HepG2 (cell line): ENCODE measurements around the gene MAFB. TPM values are rescaled to one million over a fixed set of nuclear protein-coding genes. Genes with fewer than 3 reads are reported as not detected.
A peak's percentile ranks its signal among the peaks of the same experiment; 100 is the strongest.

Source experiments
- ARNTL ChIP-seq: sonication (generic); formaldehyde crosslinking; IDR thresholded peaks from 2 replicates; pipeline ENCODE4 v1.4.0; 2020; ENCODE audit warnings: mild to moderate bottlenecking, missing genetic modification reagents
- CHCHD3 ChIP-seq: sonication (generic); formaldehyde crosslinking; IDR thresholded peaks from 2 replicates; pipeline ENCODE4 v1.8.0; 2022; ENCODE audit warnings: mild to moderate bottlenecking, missing genetic modification reagents, moderate library complexity
- DPF2 ChIP-seq: sonication (generic); formaldehyde crosslinking; IDR thresholded peaks from 2 replicates; pipeline ENCODE4 v1.4.0; 2020; ENCODE audit warnings: mild to moderate bottlenecking, low read depth, missing genetic modification reagents, borderline replicate concordance
- FLYWCH1 ChIP-seq: sonication (generic); formaldehyde crosslinking; IDR thresholded peaks from 2 replicates; pipeline ENCODE4 v1.8.1; 2023; ENCODE audit warnings: mild to moderate bottlenecking, missing genetic modification reagents
- FOXK1 ChIP-seq: sonication (generic); formaldehyde crosslinking; IDR thresholded peaks from 2 replicates; pipeline ENCODE4 v1.4.0; 2020; ENCODE audit warnings: low read depth, missing genetic modification reagents, borderline replicate concordance
- GATA4 ChIP-seq: sonication (generic); IDR thresholded peaks from 2 replicates; pipeline ENCODE4 v1.6.1; 2016; ENCODE audit warnings: antibody characterized with exemption, low read depth, borderline replicate concordance
- ISL2 ChIP-seq: sonication (generic); formaldehyde crosslinking; IDR thresholded peaks from 2 replicates; pipeline ENCODE4 v1.5.0; 2020; ENCODE audit warnings: missing genetic modification reagents
- JUND ChIP-seq: sonication (generic); formaldehyde crosslinking; IDR thresholded peaks from 2 replicates; pipeline ENCODE4 v1.8.0; 2022; ENCODE audit warnings: mild to moderate bottlenecking, missing genetic modification reagents
- MAZ ChIP-seq, 2 experiments: sonication (generic) in 1 of 2; formaldehyde crosslinking in 1 of 2; IDR thresholded peaks; 2 replicates each; pipeline versions ENCODE4 v1.5.0 to v1.6.1; 2012 to 2020; ENCODE audit warnings: low read depth in 2 of 2, mild to moderate bottlenecking in 2 of 2, borderline replicate concordance in 1 of 2, improper control_type of control experiment in 1 of 2, low read length in 1 of 2, missing genetic modification reagents in 1 of 2, moderate library complexity in 1 of 2
- TBX2 ChIP-seq: sonication (generic); formaldehyde crosslinking; IDR thresholded peaks from 2 replicates; pipeline ENCODE4 v1.5.0; 2020; ENCODE audit warnings: missing genetic modification reagents, mild to moderate bottlenecking, borderline replicate concordance
- ZBTB42 ChIP-seq: sonication (generic); formaldehyde crosslinking; IDR thresholded peaks from 2 replicates; pipeline ENCODE4 v1.5.0; 2020; ENCODE audit warnings: mild to moderate bottlenecking, missing genetic modification reagents
- ZNF180 ChIP-seq: sonication (generic); formaldehyde crosslinking; IDR thresholded peaks from 2 replicates; pipeline ENCODE4 v1.4.0; 2020; ENCODE audit warnings: low read depth, missing genetic modification reagents, borderline replicate concordance
- ZNF543 ChIP-seq: sonication (generic); formaldehyde crosslinking; IDR thresholded peaks from 2 replicates; pipeline ENCODE4 v1.4.0; 2020; ENCODE audit warnings: mild to moderate bottlenecking, missing genetic modification reagents
- ZNF577 ChIP-seq: sonication (generic); formaldehyde crosslinking; IDR thresholded peaks from 2 replicates; pipeline ENCODE4 v1.4.0; 2020; ENCODE audit warnings: mild to moderate bottlenecking, low read depth, missing genetic modification reagents, borderline replicate concordance
- ZNF709 ChIP-seq: sonication (generic); formaldehyde crosslinking; IDR thresholded peaks from 2 replicates; pipeline ENCODE4 v1.5.0; 2020; ENCODE audit warnings: mild to moderate bottlenecking, missing genetic modification reagents
- ZNF713 ChIP-seq: sonication (generic); formaldehyde crosslinking; IDR thresholded peaks from 2 replicates; pipeline ENCODE4 v1.4.0; 2020; ENCODE audit warnings: mild to moderate bottlenecking, missing genetic modification reagents
- polyA plus RNA-seq, 8 experiments: library from polyadenylated mRNA; depleted of rRNA in 3 of 8; stranded (reverse) in 7 of 8; unstranded in 1 of 8; fragments of >200 nt; fragmentation: Illumina TruSeq in 4 of 8; extraction: Trizol in 4 of 8; gene quantifications; 2 replicates each; pipeline versions ENCODE4 v1.2.1 to v1.2.3, GENCODE V29; 2011 to 2016; ENCODE audit warnings: low read depth in 4 of 8, missing spikeins in 1 of 8, mixed read lengths in 1 of 8; ENCODE audit not compliant: insufficient read depth in 1 of 8
- total RNA-seq, 5 experiments: library from RNA; depleted of rRNA; stranded (reverse); fragments of >200 nt; fragmentation: Illumina TruSeq; extraction: Trizol; gene quantifications; 2 replicates each; pipeline ENCODE4 v1.2.3, GENCODE V29; 2016; ENCODE audit warnings: low read depth in 1 of 5
- TF ChIP-seq, protein P1 (sequence below): IDR thresholded peaks from 2 replicates; pipeline ENCODE4 v1.6.1; 2018; ENCODE audit warnings: missing genetic modification reagents, mild to moderate bottlenecking, missing compliant biosample characterization
- TF ChIP-seq, protein P2 (sequence below): sonication (generic); formaldehyde crosslinking; IDR thresholded peaks from 2 replicates; pipeline ENCODE4 v1.4.0; 2020; ENCODE audit warnings: missing genetic modification reagents
- TF ChIP-seq, protein P3 (sequence below): sonication (generic); formaldehyde crosslinking; IDR thresholded peaks from 2 replicates; pipeline ENCODE4 v1.9.0; 2021; ENCODE audit warnings: missing genetic modification reagents, borderline replicate concordance
- TF ChIP-seq, protein P4 (sequence below): sonication (generic); formaldehyde crosslinking; IDR thresholded peaks from 2 replicates; pipeline ENCODE4 v1.4.0; 2020; ENCODE audit warnings: low read depth, mild to moderate bottlenecking, missing genetic modification reagents

Gene MAFB
- total and polyA plus RNA-seq, 2 of the 13 experiments (the other 11 are each of a cell fraction or from before 2014, with no cell fraction given), result 0.08 to 0.11 TPM

DNA sequence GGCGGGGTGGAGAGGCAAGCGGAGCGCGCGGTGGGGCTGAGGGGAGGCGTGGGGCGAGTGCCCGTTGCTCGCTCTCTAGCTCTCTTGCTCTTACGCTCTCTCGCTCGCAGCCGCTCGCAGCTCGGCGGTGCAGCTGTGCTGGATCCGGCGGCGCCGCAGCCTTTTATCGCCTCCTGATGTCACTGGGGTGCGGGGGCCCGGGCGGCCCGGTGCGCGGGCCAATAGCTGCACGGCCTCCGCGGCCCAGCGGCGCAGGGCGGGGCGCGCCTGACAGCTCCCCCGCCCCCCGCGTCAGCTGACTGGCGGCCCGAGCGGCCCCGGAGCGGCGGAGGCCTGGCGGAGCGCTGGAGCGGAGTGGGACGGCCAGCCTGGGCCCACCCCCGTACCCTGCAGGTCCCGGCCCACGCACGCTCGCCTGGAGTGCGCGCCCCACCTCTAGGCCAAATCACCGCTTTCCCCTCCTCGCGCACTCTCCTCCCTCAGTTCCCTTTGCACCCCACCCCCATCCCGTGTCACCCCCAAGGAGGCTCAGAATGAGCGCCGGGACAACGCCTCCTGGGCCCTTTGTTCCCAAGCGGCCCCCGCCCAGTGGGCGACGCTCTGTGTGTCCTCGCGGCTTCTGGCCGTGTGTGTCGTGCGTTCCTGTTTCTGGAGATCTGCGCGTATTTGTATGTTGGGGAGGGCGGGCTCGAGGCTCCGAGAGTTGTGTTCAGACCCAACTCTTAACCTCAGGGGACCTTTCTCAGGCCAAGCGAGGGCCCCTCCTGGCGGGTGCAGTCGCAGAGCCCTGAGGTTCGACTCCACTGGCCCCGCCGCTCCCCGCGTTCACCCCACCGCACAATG is at the start of gene MAFB (continued):
- TF ChIP-seq, protein P1, sequence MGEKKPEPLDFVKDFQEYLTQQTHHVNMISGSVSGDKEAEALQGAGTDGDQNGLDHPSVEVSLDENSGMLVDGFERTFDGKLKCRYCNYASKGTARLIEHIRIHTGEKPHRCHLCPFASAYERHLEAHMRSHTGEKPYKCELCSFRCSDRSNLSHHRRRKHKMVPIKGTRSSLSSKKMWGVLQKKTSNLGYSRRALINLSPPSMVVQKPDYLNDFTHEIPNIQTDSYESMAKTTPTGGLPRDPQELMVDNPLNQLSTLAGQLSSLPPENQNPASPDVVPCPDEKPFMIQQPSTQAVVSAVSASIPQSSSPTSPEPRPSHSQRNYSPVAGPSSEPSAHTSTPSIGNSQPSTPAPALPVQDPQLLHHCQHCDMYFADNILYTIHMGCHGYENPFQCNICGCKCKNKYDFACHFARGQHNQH (CRISPR knock-in tag), result no peak; the same call in 1 of the 2 replicates
- no peak for TF ChIP-seq DPF2 (CRISPR knock-in tag)
- peak; percentile 63; the same call in 1 of the 2 replicates for TF ChIP-seq MAZ (IDR thresholded peaks at IDR 0.05; ENCODE audit: borderline replicate concordance, low read depth, low read length)
- no peak for TF ChIP-seq MAZ (CRISPR knock-in tag; IDR thresholded peaks at IDR 0.05; ENCODE audit: low read depth)
- no peak for TF ChIP-seq TBX2 (CRISPR knock-in tag)
- TF ChIP-seq, protein P2, sequence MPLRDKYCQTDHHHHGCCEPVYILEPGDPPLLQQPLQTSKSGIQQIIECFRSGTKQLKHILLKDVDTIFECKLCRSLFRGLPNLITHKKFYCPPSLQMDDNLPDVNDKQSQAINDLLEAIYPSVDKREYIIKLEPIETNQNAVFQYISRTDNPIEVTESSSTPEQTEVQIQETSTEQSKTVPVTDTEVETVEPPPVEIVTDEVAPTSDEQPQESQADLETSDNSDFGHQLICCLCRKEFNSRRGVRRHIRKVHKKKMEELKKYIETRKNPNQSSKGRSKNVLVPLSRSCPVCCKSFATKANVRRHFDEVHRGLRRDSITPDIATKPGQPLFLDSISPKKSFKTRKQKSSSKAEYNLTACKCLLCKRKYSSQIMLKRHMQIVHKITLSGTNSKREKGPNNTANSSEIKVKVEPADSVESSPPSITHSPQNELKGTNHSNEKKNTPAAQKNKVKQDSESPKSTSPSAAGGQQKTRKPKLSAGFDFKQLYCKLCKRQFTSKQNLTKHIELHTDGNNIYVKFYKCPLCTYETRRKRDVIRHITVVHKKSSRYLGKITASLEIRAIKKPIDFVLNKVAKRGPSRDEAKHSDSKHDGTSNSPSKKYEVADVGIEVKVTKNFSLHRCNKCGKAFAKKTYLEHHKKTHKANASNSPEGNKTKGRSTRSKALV (CRISPR knock-in tag), result no peak; the same call in 1 of the 2 replicates
- no peak for TF ChIP-seq CHCHD3 (CRISPR knock-in tag)
- no peak for TF ChIP-seq FOXK1
- no peak for TF ChIP-seq ZNF577
- TF ChIP-seq, protein P3, sequence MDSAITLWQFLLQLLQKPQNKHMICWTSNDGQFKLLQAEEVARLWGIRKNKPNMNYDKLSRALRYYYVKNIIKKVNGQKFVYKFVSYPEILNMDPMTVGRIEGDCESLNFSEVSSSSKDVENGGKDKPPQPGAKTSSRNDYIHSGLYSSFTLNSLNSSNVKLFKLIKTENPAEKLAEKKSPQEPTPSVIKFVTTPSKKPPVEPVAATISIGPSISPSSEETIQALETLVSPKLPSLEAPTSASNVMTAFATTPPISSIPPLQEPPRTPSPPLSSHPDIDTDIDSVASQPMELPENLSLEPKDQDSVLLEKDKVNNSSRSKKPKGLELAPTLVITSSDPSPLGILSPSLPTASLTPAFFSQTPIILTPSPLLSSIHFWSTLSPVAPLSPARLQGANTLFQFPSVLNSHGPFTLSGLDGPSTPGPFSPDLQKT, result no peak
- TF ChIP-seq ZBTB42 (CRISPR knock-in tag), result no peak; the same call in 1 of the 2 replicates
- TF ChIP-seq GATA4, result no peak
- no peak for TF ChIP-seq ZNF709
- TF ChIP-seq ZNF180 (CRISPR knock-in tag), result no peak
- TF ChIP-seq, protein P4, sequence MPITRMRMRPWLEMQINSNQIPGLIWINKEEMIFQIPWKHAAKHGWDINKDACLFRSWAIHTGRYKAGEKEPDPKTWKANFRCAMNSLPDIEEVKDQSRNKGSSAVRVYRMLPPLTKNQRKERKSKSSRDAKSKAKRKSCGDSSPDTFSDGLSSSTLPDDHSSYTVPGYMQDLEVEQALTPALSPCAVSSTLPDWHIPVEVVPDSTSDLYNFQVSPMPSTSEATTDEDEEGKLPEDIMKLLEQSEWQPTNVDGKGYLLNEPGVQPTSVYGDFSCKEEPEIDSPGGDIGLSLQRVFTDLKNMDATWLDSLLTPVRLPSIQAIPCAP, result no peak
- TF ChIP-seq ZNF543 (CRISPR knock-in tag), result no peak
- TF ChIP-seq ZNF713 (CRISPR knock-in tag), result no peak
- no peak for TF ChIP-seq FLYWCH1 (CRISPR knock-in tag)
- peak; percentile 71; the same call in 1 of the 2 replicates for TF ChIP-seq ISL2 (CRISPR knock-in tag)
- TF ChIP-seq JUND (CRISPR knock-in tag), result 0 out of 2 replicates have a peak, but pooled peaks have one; percentile 3
- no peak for TF ChIP-seq ARNTL (CRISPR knock-in tag)
